Measurements from ENCODE around the gene ADARB2. TPM values are rescaled to one million over a fixed set of nuclear protein-coding genes. Genes with fewer than 3 reads are reported as not detected.
A peak's percentile ranks its signal among the peaks of the same experiment; 100 is the strongest.

Gene ADARB2
- total RNA-seq, 1 donor from 2014 or later: 38.7 TPM

DNA sequence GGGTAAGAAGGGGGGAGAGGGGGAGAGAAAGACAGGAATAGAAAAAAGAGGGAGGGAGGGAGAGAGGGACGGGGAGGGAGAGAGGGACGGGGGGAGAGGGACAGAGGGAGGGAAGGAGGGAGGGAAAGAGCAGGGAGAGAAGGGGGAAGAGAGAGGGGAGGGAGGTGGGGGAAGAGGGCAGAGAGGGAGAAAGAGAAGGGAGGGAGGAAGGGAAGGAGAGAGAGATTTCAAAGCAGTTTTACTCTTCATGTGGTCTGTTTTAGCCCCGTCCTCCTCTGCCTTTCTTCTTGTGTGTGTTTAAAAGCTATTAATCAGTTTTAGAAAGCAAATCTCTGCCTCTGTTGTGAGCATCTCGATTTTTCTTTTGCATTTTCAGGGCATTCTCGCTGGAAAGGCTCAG, 444.2 kb downstream of the ADARB2 start:
- Mint-ChIP-seq H3K27ac (ENCODE audit: unreplicated experiment) (peak overlapping the region; percentile 96), H3K9me3 (ENCODE audit: unreplicated experiment) (no peaks in the 10 kb centered on the region), H3K27me3 (ENCODE audit: unreplicated experiment) (no peaks in the 10 kb centered on the region), H3K36me3 (ENCODE audit: unreplicated experiment) (no peaks in the 10 kb centered on the region), H3K4me1 (ENCODE audit: unreplicated experiment) (peaks cover 77% of the 10 kb centered on the region), H3K4me3 (ENCODE audit: unreplicated experiment) (peak overlapping the region; percentile 52)
- DNase-seq (ENCODE audit: extremely low spot score, unreplicated experiment): no peak
- TF ChIP-seq, protein P1, sequence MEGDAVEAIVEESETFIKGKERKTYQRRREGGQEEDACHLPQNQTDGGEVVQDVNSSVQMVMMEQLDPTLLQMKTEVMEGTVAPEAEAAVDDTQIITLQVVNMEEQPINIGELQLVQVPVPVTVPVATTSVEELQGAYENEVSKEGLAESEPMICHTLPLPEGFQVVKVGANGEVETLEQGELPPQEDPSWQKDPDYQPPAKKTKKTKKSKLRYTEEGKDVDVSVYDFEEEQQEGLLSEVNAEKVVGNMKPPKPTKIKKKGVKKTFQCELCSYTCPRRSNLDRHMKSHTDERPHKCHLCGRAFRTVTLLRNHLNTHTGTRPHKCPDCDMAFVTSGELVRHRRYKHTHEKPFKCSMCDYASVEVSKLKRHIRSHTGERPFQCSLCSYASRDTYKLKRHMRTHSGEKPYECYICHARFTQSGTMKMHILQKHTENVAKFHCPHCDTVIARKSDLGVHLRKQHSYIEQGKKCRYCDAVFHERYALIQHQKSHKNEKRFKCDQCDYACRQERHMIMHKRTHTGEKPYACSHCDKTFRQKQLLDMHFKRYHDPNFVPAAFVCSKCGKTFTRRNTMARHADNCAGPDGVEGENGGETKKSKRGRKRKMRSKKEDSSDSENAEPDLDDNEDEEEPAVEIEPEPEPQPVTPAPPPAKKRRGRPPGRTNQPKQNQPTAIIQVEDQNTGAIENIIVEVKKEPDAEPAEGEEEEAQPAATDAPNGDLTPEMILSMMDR (IDR thresholded peaks at IDR 0.05): no peak

DNA sequence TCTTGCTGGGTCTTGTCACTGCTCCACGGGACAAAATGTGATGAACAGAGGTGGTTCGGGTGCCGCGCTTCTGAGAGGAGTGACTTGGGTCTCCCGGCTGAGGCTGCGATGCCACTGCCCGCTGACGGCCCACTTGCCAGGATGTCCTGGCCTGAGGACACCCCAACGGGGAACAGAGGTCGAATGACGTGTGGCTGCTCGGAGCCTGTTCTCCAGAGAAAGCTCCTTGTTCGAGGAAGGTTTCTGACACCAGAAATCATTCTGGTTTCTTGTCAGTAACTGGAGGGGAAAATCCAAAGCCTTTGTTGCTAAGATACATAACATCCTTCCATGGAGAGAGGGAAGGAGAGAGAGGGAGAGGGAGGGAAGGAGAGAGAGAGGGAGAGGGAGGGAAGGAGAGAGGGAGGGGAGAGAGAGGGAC, 444.7 kb downstream of the ADARB2 start:
- DNase-seq (ENCODE audit: extremely low spot score, unreplicated experiment): peak; percentile 71
- Mint-ChIP-seq H3K27me3 (ENCODE audit: unreplicated experiment) (no peaks in the 10 kb centered on the region), H3K36me3 (ENCODE audit: unreplicated experiment) (no peaks in the 10 kb centered on the region), H3K9me3 (ENCODE audit: unreplicated experiment) (no peaks in the 10 kb centered on the region), H3K27ac (ENCODE audit: unreplicated experiment) (peak overlapping the region; percentile 96), H3K4me3 (ENCODE audit: unreplicated experiment) (no peak overlapping the region), H3K4me1 (ENCODE audit: unreplicated experiment) (peaks cover 78% of the 10 kb centered on the region)
- TF ChIP-seq, protein P1 (IDR thresholded peaks at IDR 0.05): no peak

DNA sequence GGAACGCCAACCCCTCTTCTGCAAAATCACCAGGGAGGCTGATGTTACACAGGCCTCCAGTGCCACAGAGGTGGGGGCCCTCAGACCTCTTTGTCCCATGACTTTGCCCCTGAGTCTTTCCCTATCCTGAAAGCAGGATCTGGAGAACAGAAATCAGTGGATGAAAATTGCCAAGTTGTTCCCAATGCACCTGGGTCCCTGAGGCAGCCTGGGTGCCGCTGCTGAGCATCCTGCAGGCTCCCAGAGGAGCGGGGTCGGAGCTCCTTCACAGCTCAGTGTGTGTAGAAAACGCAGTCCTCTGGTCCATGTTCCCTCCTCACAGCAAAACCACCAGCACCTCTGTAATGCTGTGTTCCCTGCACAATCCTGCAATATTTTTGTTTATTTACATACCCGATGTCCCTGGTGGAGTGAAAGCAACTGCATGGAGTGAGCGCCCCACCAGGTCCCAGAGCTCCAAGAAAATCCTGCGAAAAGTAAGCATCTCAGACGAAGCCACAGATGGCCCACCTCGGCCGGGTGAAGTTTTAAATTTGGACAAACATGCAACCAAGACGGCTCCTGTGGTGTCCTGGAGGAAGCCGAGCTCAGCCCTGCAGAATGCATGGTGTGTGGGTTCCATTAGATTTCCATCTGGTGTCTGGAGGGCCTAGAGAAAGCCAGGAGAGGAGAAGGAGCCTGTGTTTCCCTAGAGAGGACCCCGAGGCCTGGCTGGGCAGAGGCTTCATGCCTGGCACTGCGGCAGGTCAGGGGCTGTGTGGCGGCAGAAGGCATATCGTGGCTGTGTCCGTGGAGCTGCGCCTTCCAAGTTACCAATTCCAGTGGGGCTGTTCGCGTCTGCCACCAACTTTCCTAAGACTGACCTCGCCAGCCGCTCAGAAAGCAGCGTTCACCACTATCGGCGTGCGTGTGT, 445.9 kb downstream of the ADARB2 start:
- peak; percentile 80 for DNase-seq (ENCODE audit: extremely low spot score, unreplicated experiment)
- Mint-ChIP-seq H3K4me1 (ENCODE audit: unreplicated experiment) (peaks cover 82% of the 10 kb centered on the region), H3K27ac (ENCODE audit: unreplicated experiment) (peak overlapping the region; percentile 96), H3K4me3 (ENCODE audit: unreplicated experiment) (no peak overlapping the region), H3K36me3 (ENCODE audit: unreplicated experiment) (no peaks in the 10 kb centered on the region), H3K27me3 (ENCODE audit: unreplicated experiment) (no peaks in the 10 kb centered on the region), H3K9me3 (ENCODE audit: unreplicated experiment) (no peaks in the 10 kb centered on the region)
- TF ChIP-seq, protein P1 (IDR thresholded peaks at IDR 0.05): no peak

DNA sequence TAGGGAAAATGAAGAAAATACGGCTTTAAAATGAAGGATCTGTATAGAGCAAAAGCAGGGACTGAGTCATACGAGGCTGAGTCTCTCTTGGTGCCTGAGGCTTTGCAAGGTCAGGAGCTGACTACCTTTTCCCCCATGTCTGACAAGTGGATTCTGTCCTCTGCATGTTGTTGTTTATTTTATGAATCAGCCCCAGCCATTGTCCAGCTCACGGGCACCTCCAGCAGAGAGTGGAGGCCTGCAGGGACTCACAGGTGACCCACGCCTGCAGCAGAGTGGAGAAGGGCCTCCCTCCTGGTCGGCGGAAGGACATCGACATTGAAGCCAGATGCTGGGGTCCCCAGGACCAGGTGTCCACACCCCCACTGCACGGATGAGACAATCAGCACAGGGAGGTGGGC, 447.3 kb downstream of the ADARB2 start:
- Mint-ChIP-seq H3K27me3 (ENCODE audit: unreplicated experiment) (no peaks in the 10 kb centered on the region), H3K36me3 (ENCODE audit: unreplicated experiment) (no peaks in the 10 kb centered on the region), H3K9me3 (ENCODE audit: unreplicated experiment) (no peaks in the 10 kb centered on the region), H3K4me3 (ENCODE audit: unreplicated experiment) (no peak overlapping the region), H3K4me1 (ENCODE audit: unreplicated experiment) (peaks cover 87% of the 10 kb centered on the region), H3K27ac (ENCODE audit: unreplicated experiment) (peak overlapping the region; percentile 96)
- DNase-seq (ENCODE audit: extremely low spot score, unreplicated experiment): peak; percentile 65
- TF ChIP-seq, protein P1 (IDR thresholded peaks at IDR 0.05): no peak

DNA sequence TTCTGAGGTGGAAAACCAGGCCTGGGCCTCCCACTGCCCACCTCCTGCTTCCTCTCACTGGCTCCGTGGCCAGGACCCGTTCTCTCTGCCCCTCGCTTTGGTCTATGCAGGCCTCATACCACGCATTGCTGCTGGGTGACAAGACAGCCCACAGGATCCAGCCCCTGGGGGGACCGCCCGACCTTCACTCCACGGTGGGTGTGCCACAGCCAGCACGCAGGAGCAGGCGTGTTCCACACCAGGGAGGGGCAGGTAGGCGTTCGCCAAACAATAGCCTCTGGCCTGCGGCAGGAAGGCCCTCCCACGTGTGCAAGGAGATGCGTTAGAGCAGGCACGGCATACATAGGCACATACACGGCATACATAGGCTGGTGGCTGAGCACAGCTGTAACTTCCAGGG, 447.7 kb downstream of the ADARB2 start:
- no peak overlapping the region for H3K4me3 Mint-ChIP-seq (ENCODE audit: unreplicated experiment)
- TF ChIP-seq, protein P1 (IDR thresholded peaks at IDR 0.05): no peak
- H3K36me3 Mint-ChIP-seq (ENCODE audit: unreplicated experiment): no peaks in the 10 kb centered on the region
- H3K4me1 Mint-ChIP-seq (ENCODE audit: unreplicated experiment): peaks cover 88% of the 10 kb centered on the region
- H3K9me3 Mint-ChIP-seq (ENCODE audit: unreplicated experiment): no peaks in the 10 kb centered on the region
- H3K27me3 Mint-ChIP-seq (ENCODE audit: unreplicated experiment): no peaks in the 10 kb centered on the region
- H3K27ac Mint-ChIP-seq (ENCODE audit: unreplicated experiment): peak overlapping the region; percentile 96
- DNase-seq (ENCODE audit: extremely low spot score, unreplicated experiment): peak; percentile 83
